PFSK-1 (cell line): ENCODE data around the gene GNMT.

Experiments used
- FOXP2 ChIP-seq: optimal IDR thresholded peaks from 2 replicates; pipeline ENCODE3; 2011; ENCODE audit warnings: borderline replicate concordance, control low read depth, inconsistent platforms; ENCODE audit not compliant: insufficient read depth; ENCODE audit errors: extremely low read length, extremely low read depth
- POLR2AphosphoS5 ChIP-seq: IDR thresholded peaks from 2 replicates; pipeline ENCODE4 v1.6.1; 2012; ENCODE audit warnings: low read depth, mild to moderate bottlenecking, control low read depth, low read length, moderate library complexity
- SIN3A ChIP-seq: IDR thresholded peaks from 2 replicates; pipeline ENCODE4 v1.6.1; 2012; ENCODE audit warnings: mild to moderate bottlenecking, low read length, moderate library complexity, borderline replicate concordance; ENCODE audit not compliant: insufficient read depth
- TAF1 ChIP-seq: IDR thresholded peaks from 2 replicates; pipeline ENCODE4 v1.6.1; 2012; ENCODE audit warnings: low read length, control low read depth, borderline replicate concordance; ENCODE audit not compliant: insufficient read depth
- TF ChIP-seq, protein P1 (sequence below), 2 experiments: IDR thresholded peaks; 2 replicates each; pipeline versions ENCODE4 v1.6.1 to v1.8.0; 2011 to 2012; ENCODE audit warnings: low read depth in 2 of 2, low read length in 2 of 2, control low read depth in 1 of 2, inconsistent platforms in 1 of 2, mild to moderate bottlenecking in 1 of 2, moderate library complexity in 1 of 2; ENCODE audit not compliant: insufficient read depth in 1 of 2

Gene GNMT

DNA sequence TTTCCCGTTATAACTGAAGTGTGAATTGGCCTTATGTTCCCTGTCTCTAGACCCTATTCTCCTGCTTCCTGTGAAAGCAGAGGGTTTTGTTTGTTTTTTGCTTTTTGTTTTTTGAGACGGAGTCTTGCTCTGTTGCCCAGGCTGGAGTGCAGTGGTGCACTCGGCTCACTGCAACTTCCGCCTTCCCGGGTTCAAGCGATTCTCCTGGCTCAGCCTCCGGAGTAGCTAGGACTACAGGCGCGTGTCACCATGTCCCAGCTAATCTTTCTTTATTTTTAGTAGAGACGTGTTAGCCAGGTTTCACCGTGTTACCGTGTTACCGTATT is 674 bp upstream of the GNMT start:
- TF ChIP-seq, protein P1, sequence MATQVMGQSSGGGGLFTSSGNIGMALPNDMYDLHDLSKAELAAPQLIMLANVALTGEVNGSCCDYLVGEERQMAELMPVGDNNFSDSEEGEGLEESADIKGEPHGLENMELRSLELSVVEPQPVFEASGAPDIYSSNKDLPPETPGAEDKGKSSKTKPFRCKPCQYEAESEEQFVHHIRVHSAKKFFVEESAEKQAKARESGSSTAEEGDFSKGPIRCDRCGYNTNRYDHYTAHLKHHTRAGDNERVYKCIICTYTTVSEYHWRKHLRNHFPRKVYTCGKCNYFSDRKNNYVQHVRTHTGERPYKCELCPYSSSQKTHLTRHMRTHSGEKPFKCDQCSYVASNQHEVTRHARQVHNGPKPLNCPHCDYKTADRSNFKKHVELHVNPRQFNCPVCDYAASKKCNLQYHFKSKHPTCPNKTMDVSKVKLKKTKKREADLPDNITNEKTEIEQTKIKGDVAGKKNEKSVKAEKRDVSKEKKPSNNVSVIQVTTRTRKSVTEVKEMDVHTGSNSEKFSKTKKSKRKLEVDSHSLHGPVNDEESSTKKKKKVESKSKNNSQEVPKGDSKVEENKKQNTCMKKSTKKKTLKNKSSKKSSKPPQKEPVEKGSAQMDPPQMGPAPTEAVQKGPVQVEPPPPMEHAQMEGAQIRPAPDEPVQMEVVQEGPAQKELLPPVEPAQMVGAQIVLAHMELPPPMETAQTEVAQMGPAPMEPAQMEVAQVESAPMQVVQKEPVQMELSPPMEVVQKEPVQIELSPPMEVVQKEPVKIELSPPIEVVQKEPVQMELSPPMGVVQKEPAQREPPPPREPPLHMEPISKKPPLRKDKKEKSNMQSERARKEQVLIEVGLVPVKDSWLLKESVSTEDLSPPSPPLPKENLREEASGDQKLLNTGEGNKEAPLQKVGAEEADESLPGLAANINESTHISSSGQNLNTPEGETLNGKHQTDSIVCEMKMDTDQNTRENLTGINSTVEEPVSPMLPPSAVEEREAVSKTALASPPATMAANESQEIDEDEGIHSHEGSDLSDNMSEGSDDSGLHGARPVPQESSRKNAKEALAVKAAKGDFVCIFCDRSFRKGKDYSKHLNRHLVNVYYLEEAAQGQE (IDR thresholded peaks at IDR 0.05; ENCODE audit: insufficient read depth in 1 of 2, low read depth in 2 of 2, low read length in 2 of 2): no peak
- TF ChIP-seq SIN3A: no peak
- no peak for TF ChIP-seq POLR2AphosphoS5
- no peak for TF ChIP-seq TAF1
- TF ChIP-seq FOXP2: no peak

DNA sequence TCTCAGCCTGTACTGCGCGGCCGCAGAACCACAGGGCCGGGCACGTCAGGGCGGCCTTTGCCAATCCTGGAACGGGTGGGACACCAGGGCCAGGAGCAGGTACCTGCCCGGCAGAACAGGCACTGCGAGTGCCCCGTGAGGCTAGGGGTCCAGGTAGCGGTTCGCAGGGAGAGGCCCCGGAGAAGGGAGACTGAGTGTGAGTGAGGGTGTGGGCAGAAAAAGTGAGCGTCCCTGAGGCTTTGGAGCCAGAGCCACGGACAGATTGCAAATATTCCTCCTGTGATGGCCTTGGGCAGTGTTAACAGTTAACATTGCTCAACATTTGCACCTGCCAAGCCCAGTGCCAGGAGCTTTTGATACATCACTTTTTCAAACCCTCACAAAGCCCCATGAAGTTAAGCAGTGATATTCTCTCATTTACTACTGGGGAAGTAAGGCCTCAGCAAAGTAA is 491 bp downstream of the GNMT start:
- no peak for TF ChIP-seq POLR2AphosphoS5
- TF ChIP-seq, protein P1 (IDR thresholded peaks at IDR 0.05; ENCODE audit: insufficient read depth in 1 of 2, low read depth in 2 of 2, low read length in 2 of 2): no peak
- no peak for TF ChIP-seq SIN3A
- TF ChIP-seq FOXP2: no peak
- no peak for TF ChIP-seq TAF1

DNA sequence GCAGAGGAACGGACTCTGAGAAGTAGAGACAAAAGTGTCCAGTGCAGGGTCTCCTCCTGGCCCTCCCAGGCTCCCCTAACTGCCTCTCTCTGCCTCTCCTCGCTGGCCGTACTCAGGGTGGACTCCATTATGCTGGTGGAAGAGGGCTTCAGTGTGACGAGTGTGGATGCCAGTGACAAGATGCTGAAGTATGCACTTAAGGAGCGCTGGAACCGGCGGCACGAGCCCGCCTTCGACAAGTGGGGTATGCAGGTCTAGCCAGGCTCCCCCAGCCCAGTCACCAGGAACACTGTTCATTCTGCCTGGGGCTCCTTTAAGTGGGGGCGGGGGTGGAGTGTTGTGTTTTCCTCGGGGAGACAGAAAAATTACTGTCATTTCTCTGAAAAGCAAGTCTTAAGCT is 1.5 kb downstream of the GNMT start:
- TF ChIP-seq, protein P1 (IDR thresholded peaks at IDR 0.05; ENCODE audit: insufficient read depth in 1 of 2, low read depth in 2 of 2, low read length in 2 of 2): no peak
- TF ChIP-seq POLR2AphosphoS5 (no peak), FOXP2 (no peak), SIN3A (no peak), TAF1 (no peak)

DNA sequence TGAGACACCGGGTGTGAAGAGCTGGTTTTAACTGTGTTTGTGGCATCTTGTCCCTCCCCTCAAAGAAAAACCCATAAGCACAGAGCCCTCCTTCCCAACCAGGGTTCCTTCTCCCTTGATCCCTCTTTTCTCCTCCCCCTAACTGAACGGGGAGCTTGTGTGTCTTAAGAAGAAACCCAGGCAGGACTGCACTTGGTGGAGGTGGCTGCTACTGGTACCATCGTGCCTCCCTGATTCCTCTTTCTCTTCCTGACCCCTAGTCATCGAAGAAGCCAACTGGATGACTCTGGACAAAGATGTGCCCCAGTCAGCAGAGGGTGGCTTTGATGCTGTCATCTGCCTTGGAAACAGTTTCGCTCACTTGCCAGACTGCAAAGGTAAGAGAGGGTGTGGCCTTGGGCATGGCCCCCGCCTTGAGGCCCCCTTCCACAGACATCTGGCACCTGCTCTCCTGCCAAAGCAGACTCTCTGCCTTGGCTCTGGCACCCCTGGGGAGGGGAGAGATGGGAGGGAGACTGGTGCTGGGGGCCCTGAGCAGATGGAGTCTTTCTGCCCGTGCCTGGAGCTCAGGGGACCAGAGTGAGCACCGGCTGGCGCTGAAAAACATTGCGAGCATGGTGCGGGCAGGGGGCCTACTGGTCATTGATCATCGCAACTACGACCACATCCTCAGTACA is 2.1 kb downstream of the GNMT start:
- TF ChIP-seq TAF1 (no peak), SIN3A (no peak), FOXP2 (no peak), POLR2AphosphoS5 (no peak)
- TF ChIP-seq, protein P1 (IDR thresholded peaks at IDR 0.05; ENCODE audit: insufficient read depth in 1 of 2, low read depth in 2 of 2, low read length in 2 of 2): no peak

DNA sequence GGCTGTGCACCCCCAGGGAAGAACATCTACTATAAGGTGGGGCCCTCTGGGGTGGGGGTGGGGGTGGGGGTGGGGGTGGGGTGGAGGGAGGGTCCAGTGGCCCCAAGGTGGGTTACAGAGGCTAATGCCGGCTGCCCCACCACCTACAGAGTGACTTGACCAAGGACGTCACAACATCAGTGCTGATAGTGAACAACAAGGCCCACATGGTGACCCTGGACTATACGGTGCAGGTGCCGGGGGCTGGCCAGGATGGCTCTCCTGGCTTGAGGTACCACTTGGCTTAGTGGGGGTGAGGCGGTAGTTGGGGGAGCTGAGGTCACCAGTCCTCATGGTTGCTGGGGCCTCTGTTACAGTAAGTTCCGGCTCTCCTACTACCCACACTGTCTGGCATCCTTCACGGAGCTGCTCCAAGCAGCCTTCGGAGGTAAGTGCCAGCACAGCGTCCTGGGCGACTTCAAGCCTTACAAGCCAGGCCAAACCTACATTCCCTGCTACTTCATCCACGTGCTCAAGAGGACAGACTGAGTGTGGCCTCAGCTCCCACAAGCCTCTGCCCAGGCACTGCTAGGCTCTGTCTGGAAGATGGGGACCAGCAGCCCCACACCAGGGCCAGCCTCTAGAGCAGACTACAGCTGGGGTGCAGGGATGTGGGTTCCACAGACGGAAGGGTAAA is 2.8 kb downstream of the GNMT start:
- TF ChIP-seq SIN3A: no peak
- TF ChIP-seq TAF1: no peak
- TF ChIP-seq FOXP2: no peak
- TF ChIP-seq, protein P1 (IDR thresholded peaks at IDR 0.05; ENCODE audit: insufficient read depth in 1 of 2, low read depth in 2 of 2, low read length in 2 of 2): no peak
- TF ChIP-seq POLR2AphosphoS5: no peak
